ENCODE data around the gene HELQ.

DNA sequence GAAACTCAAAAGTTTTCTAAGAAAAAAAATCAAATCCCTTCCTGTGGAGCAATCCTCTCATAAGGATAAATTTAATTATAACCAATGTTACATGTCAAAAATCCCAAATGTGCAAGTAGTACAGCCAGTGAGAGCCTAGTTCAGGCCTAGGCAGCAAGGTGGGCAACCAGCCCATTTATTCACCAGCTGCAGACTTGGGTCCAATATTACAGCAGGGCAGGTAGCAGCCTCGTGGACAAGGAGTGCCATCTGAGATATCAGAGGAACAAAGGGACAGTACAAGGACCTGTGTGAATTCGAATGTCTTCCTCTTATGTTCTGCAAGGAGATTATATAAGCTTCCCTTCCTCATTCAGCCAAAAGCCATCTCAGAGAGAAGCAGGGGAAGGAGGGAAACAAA lies 6.6 kb downstream of the HELQ start:
- TF ChIP-seq, protein P1, sequence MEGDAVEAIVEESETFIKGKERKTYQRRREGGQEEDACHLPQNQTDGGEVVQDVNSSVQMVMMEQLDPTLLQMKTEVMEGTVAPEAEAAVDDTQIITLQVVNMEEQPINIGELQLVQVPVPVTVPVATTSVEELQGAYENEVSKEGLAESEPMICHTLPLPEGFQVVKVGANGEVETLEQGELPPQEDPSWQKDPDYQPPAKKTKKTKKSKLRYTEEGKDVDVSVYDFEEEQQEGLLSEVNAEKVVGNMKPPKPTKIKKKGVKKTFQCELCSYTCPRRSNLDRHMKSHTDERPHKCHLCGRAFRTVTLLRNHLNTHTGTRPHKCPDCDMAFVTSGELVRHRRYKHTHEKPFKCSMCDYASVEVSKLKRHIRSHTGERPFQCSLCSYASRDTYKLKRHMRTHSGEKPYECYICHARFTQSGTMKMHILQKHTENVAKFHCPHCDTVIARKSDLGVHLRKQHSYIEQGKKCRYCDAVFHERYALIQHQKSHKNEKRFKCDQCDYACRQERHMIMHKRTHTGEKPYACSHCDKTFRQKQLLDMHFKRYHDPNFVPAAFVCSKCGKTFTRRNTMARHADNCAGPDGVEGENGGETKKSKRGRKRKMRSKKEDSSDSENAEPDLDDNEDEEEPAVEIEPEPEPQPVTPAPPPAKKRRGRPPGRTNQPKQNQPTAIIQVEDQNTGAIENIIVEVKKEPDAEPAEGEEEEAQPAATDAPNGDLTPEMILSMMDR (IDR thresholded peaks at IDR 0.05; ENCODE audit: low read depth, low read length, missing input control) = no peak
- TF ChIP-seq TAF1 (conservative IDR thresholded peaks at IDR 0.05) (no peak), FOXA1 (IDR thresholded peaks at IDR 0.05) (no peak), SP1 (IDR thresholded peaks at IDR 0.05) (no peak), JUND (IDR thresholded peaks at IDR 0.05) (no peak), YY1 (IDR thresholded peaks at IDR 0.05) (no peak), RAD21 (IDR thresholded peaks at IDR 0.05) (no peak)
- TF ChIP-seq, protein P2, sequence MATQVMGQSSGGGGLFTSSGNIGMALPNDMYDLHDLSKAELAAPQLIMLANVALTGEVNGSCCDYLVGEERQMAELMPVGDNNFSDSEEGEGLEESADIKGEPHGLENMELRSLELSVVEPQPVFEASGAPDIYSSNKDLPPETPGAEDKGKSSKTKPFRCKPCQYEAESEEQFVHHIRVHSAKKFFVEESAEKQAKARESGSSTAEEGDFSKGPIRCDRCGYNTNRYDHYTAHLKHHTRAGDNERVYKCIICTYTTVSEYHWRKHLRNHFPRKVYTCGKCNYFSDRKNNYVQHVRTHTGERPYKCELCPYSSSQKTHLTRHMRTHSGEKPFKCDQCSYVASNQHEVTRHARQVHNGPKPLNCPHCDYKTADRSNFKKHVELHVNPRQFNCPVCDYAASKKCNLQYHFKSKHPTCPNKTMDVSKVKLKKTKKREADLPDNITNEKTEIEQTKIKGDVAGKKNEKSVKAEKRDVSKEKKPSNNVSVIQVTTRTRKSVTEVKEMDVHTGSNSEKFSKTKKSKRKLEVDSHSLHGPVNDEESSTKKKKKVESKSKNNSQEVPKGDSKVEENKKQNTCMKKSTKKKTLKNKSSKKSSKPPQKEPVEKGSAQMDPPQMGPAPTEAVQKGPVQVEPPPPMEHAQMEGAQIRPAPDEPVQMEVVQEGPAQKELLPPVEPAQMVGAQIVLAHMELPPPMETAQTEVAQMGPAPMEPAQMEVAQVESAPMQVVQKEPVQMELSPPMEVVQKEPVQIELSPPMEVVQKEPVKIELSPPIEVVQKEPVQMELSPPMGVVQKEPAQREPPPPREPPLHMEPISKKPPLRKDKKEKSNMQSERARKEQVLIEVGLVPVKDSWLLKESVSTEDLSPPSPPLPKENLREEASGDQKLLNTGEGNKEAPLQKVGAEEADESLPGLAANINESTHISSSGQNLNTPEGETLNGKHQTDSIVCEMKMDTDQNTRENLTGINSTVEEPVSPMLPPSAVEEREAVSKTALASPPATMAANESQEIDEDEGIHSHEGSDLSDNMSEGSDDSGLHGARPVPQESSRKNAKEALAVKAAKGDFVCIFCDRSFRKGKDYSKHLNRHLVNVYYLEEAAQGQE (IDR thresholded peaks at IDR 0.05) = no peak
